ENCODE data around the gene HIRIP3.

The HIRIP3 gene

GRCh38 chr16:29996766-29997250 lies 1.4 kb upstream of the HIRIP3 start:
- DNase-seq, result no peak

GRCh38 chr16:29995911-29996765 lies 721 bp upstream of the HIRIP3 start, which contains the start of gene INO80E:
TSS of gene INO80E (plus strand) at chr16:29996241. CDS start at chr16:29996311, 70 bp downstream.
- peak; percentile 94 for DNase-seq

- DNase-seq, result no peak
These were observed 655 bp downstream of the HIRIP3 start for GRCh38 chr16:29994600-29995323.

GRCh38 chr16:29993903-29994599 lies 1.4 kb downstream of the HIRIP3 start:
- DNase-seq, result no peak

GRCh38 chr16:29993191-29993902 lies 2.1 kb downstream of the HIRIP3 start:
- DNase-seq, result no peak

- DNase-seq, result no peak
These were observed 3.0 kb downstream of the HIRIP3 start for GRCh38 chr16:29992344-29992967.

- DNase-seq, result no peak
These were observed 3.9 kb downstream of the HIRIP3 start for GRCh38 chr16:29991571-29991904.

- DNase-seq, result no peak
These were observed 4.4 kb downstream of the HIRIP3 start for GRCh38 chr16:29990883-29991570.

- no peak for DNase-seq
These were observed 5.4 kb downstream of the HIRIP3 start for GRCh38 chr16:29990034-29990433.

- no peak for DNase-seq
These were observed 6.1 kb downstream of the HIRIP3 start for GRCh38 chr16:29989111-29989858.

- no peak for DNase-seq
These were observed 6.9 kb downstream of the HIRIP3 start for GRCh38 chr16:29988346-29989075.

GRCh38 chr16:29987371-29988085 lies 7.9 kb downstream of the HIRIP3 start:
- DNase-seq, result no peak

GRCh38 chr16:29986931-29987330 lies 8.5 kb downstream of the HIRIP3 start:
- no peak for DNase-seq

GRCh38 chr16:29986231-29986630 lies 9.2 kb downstream of the HIRIP3 start:
- DNase-seq, result no peak

GRCh38 chr16:29985271-29985811 lies 10.1 kb downstream of the HIRIP3 start:
- DNase-seq, result no peak

- DNase-seq, result no peak
These were observed 10.7 kb downstream of the HIRIP3 start for GRCh38 chr16:29984764-29985147.

GRCh38 chr16:29984137-29984763 lies 11.2 kb downstream of the HIRIP3 start:
- DNase-seq, result no peak

GRCh38 chr16:29983420-29984136 lies 11.8 kb downstream of the HIRIP3 start:
- no peak for DNase-seq

Data from GDM1 (cell line).